SK-N-SH (cell line): ENCODE measurements around the gene SMYD3. TPM values are rescaled to one million over a fixed set of nuclear protein-coding genes. Genes with fewer than 3 reads are reported as not detected.

Source experiments
- CTCF ChIA-PET: fragments of 300-600, 350-600 bp; formaldehyde crosslinking; extraction: SDS; loops from one replicate; lab custom pipeline; 2021; lab: Yijun Ruan, JAX
- POLR2A ChIA-PET: fragments of 350-600 bp; sonication (Branson Sonifier 250); formaldehyde crosslinking; extraction: SDS; loops from one replicate; lab custom pipeline; 2020; ENCODE audit warnings: antibody characterized with exemption, inconsistent platforms; lab: Yijun Ruan, JAX
- DNase-seq: peaks from one replicate; pipeline ENCODE4 v3.0.0; 2012
- H2AFZ ChIP-seq: fragments of 200-600 bp; sonication (generic); 2 replicates; pipeline ENCODE4 v1.8.1; 2016; ENCODE audit warnings: antibody characterized with exemption, mild to moderate bottlenecking, low read depth
- H3F3A ChIP-seq: fragments of 200-600 bp; sonication (generic); replicated peaks from 2 replicates; pipeline ENCODE3; 2016; ENCODE audit warnings: antibody characterized with exemption, mild to moderate bottlenecking; ENCODE audit not compliant: insufficient read depth
- H3K27ac ChIP-seq, 2 experiments: fragments of 200-500 bp in 1 of 2; fragments of 200-600 bp in 1 of 2; sonication (Bioruptor generic) in 1 of 2; sonication (generic), shearing (Covaris generic) in 1 of 2; 2 replicates each; pipeline versions ENCODE4 v1.5.1 to v1.6.1; 2014 to 2016; ENCODE audit warnings: low read depth in 2 of 2, inconsistent platforms in 1 of 2, low read length in 1 of 2, mild to moderate bottlenecking in 1 of 2, mixed read lengths in 1 of 2
- H3K27me3 ChIP-seq: fragments of 200-600 bp; sonication (generic), shearing (Covaris generic); 2 replicates; pipeline ENCODE4 v1.6.1; 2016; ENCODE audit warnings: mixed run types; ENCODE audit not compliant: insufficient read depth
- H3K36me3 ChIP-seq, 2 experiments: fragments of 200-500 bp in 1 of 2; fragments of 200-600 bp in 1 of 2; sonication (Bioruptor generic) in 1 of 2; sonication (generic) in 1 of 2; replicated peaks in 1 of 2; 2 replicates each; pipeline versions ENCODE3 to v1.5.1; 2014 to 2016; ENCODE audit warnings: low read length in 1 of 2, mild to moderate bottlenecking in 1 of 2; ENCODE audit not compliant: insufficient read depth in 2 of 2, control insufficient read depth in 1 of 2
- H3K4me1 ChIP-seq, 2 experiments: fragments of 200-500 bp in 1 of 2; fragments of 200-600 bp in 1 of 2; sonication (Bioruptor generic) in 1 of 2; sonication (generic), shearing (Covaris generic) in 1 of 2; 2 replicates each; pipeline versions ENCODE4 v1.5.1 to v1.6.1; 2014 to 2016; ENCODE audit warnings: low read depth in 1 of 2, low read length in 1 of 2, mixed run types in 1 of 2; ENCODE audit not compliant: insufficient read depth in 2 of 2, control insufficient read depth in 1 of 2
- H3K4me2 ChIP-seq: fragments of 200-600 bp; sonication (generic), shearing (Covaris generic); 2 replicates; pipeline ENCODE4 v1.6.1; 2017; ENCODE audit warnings: mixed run types
- H3K4me3 ChIP-seq, 2 experiments: fragments of 200-500 bp in 1 of 2; fragments of 200-600 bp in 1 of 2; sonication (Bioruptor generic) in 1 of 2; sonication (generic), shearing (Covaris generic) in 1 of 2; 2 replicates each; pipeline versions ENCODE4 v1.5.1 to v1.8.1; 2014 to 2016; ENCODE audit warnings: low read depth in 2 of 2, inconsistent platforms in 1 of 2, low read length in 1 of 2, mild to moderate bottlenecking in 1 of 2, mixed read lengths in 1 of 2, moderate library complexity in 1 of 2
- H3K79me2 ChIP-seq: fragments of 200-600 bp; sonication (generic); 2 replicates; pipeline ENCODE4 v1.8.1; 2017; ENCODE audit warnings: mild to moderate bottlenecking; ENCODE audit not compliant: insufficient read depth
- H3K9ac ChIP-seq: fragments of 200-600 bp; sonication (generic); 2 replicates; pipeline ENCODE4 v1.6.1; 2017; ENCODE audit warnings: mixed run types
- H3K9me2 ChIP-seq: fragments of 200-600 bp; sonication (generic); 2 replicates; pipeline ENCODE4 v1.6.1; 2017; ENCODE audit warnings: mixed run types
- H3K9me3 ChIP-seq: fragments of 200-600 bp; sonication (generic); 2 replicates; pipeline ENCODE4 v1.6.1; 2017; ENCODE audit warnings: mixed run types, mild to moderate bottlenecking, moderate library complexity
- H4K20me1 ChIP-seq: fragments of 200-600 bp; sonication (generic); 2 replicates; pipeline ENCODE4 v1.6.1; 2017; ENCODE audit warnings: mild to moderate bottlenecking, mixed run types; ENCODE audit not compliant: insufficient read depth
- CHD2 ChIP-seq: fragments of 150-350 bp; IDR thresholded peaks from 2 replicates; pipeline ENCODE4 v1.6.1; 2018; ENCODE audit warnings: low read length; ENCODE audit not compliant: partially characterized antibody
- CTCF ChIP-seq: fragments of 200-600 bp; sonication (generic); IDR thresholded peaks from 2 replicates; pipeline ENCODE4 v1.6.1; 2017; ENCODE audit warnings: antibody characterized with exemption, mild to moderate bottlenecking, moderate library complexity
- ELF1 ChIP-seq: IDR thresholded peaks from 2 replicates; pipeline ENCODE4 v1.4.0; 2012
- EP300 ChIP-seq, 2 experiments: IDR thresholded peaks; 2 replicates each; pipeline versions ENCODE4 v1.4.0 to v1.6.1; 2012; ENCODE audit warnings: borderline replicate concordance in 1 of 2, low read depth in 1 of 2, low read length in 1 of 2
- FOXJ3 ChIP-seq: sonication (generic); formaldehyde crosslinking; IDR thresholded peaks from 2 replicates; pipeline ENCODE4 v1.5.1; 2020; ENCODE audit warnings: mild to moderate bottlenecking, missing genetic modification reagents
- FOXM1 ChIP-seq: IDR thresholded peaks from 2 replicates; pipeline ENCODE4 v1.4.0; 2012; ENCODE audit warnings: low read depth, mild to moderate bottlenecking
- GATA2 ChIP-seq: sonication (generic); formaldehyde crosslinking; IDR thresholded peaks from 2 replicates; pipeline ENCODE4 v1.5.0; 2020; ENCODE audit warnings: mild to moderate bottlenecking, missing genetic modification reagents
- MXI1 ChIP-seq: IDR thresholded peaks from 2 replicates; pipeline ENCODE4 v1.6.1; 2012; ENCODE audit warnings: mild to moderate bottlenecking, low read depth, low read length, improper control_type of control experiment
- NRF1 ChIP-seq: IDR thresholded peaks from 2 replicates; pipeline ENCODE4 v1.6.1; 2012; ENCODE audit warnings: low read depth, mild to moderate bottlenecking, low read length
- RXRA ChIP-seq: IDR thresholded peaks from 2 replicates; pipeline ENCODE4 v1.4.0; 2012; ENCODE audit warnings: low read depth, mild to moderate bottlenecking, borderline replicate concordance
- TCF12 ChIP-seq: IDR thresholded peaks from 2 replicates; pipeline ENCODE4 v1.4.0; 2012
- WGBS: methylation state at CpG from one replicate; pipeline ENCODE4 v1.1.6; 2017; ENCODE audit warnings: low lambda C conversion rate; 5-methylcytosine and 5-hydroxymethylcytosine counted together
- polyA plus RNA-seq, 3 experiments: library from polyadenylated mRNA; depleted of rRNA; stranded (reverse); fragments of >200 nt; gene quantifications; 2 replicates each; pipeline ENCODE4 v1.2.3, GENCODE V29; 2012
- TF ChIP-seq, protein P1 (sequence below): IDR thresholded peaks from 2 replicates; pipeline ENCODE4 v1.4.0; 2012; ENCODE audit warnings: low read depth, borderline replicate concordance
- TF ChIP-seq, protein P2 (sequence below): IDR thresholded peaks from 2 replicates; pipeline ENCODE4; 2012
- TF ChIP-seq, protein P3 (sequence below): IDR thresholded peaks from 2 replicates; pipeline ENCODE4 v1.4.0; 2012; ENCODE audit warnings: low read depth, borderline replicate concordance

The SMYD3 gene
- polyA plus RNA-seq, 1 of the 3 experiments (the other 2 are of a cell fraction) = 31.4 TPM

- Histone ChIP-seq H3F3A (no peaks in the 10 kb centered on the region), H3K9me2 (no peaks in the 10 kb centered on the region), H3K9ac (no peak overlapping the region), H3K4me2 (no peak overlapping the region), H3K9me3 (no peaks in the 10 kb centered on the region), H2AFZ (no peak overlapping the region), H3K4me1 (peaks cover 0 to 7% of the 10 kb centered on the region in 2 experiments; a peak in 2 of 4 replicates), H4K20me1 (no peaks in the 10 kb centered on the region), H3K27ac (no peak overlapping the region), H3K27me3 (no peaks in the 10 kb centered on the region), H3K36me3 (peaks cover 0 to 3% of the 10 kb centered on the region in 2 experiments), H3K79me2 (peaks cover 12% of the 10 kb centered on the region; the same call in 1 of the 2 replicates), H3K4me3 (no peak overlapping the region)
- TF ChIP-seq CTCF (no peak), RXRA (no peak), CHD2 (no peak), MXI1 (no peak), TCF12 (no peak), FOXJ3 (CRISPR knock-in tag) (no peak), EP300 (IDR thresholded peaks at IDR 0.05; ENCODE audit: borderline replicate concordance in 1 of 2, low read depth in 1 of 2, low read length in 1 of 2) (no peak), NRF1 (no peak), GATA2 (CRISPR knock-in tag) (no peak), FOXM1 (no peak), ELF1 (no peak)
- TF ChIP-seq, protein P1, sequence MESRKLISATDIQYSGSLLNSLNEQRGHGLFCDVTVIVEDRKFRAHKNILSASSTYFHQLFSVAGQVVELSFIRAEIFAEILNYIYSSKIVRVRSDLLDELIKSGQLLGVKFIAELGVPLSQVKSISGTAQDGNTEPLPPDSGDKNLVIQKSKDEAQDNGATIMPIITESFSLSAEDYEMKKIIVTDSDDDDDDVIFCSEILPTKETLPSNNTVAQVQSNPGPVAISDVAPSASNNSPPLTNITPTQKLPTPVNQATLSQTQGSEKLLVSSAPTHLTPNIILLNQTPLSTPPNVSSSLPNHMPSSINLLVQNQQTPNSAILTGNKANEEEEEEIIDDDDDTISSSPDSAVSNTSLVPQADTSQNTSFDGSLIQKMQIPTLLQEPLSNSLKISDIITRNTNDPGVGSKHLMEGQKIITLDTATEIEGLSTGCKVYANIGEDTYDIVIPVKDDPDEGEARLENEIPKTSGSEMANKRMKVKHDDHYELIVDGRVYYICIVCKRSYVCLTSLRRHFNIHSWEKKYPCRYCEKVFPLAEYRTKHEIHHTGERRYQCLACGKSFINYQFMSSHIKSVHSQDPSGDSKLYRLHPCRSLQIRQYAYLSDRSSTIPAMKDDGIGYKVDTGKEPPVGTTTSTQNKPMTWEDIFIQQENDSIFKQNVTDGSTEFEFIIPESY = no peak
- TF ChIP-seq, protein P2, sequence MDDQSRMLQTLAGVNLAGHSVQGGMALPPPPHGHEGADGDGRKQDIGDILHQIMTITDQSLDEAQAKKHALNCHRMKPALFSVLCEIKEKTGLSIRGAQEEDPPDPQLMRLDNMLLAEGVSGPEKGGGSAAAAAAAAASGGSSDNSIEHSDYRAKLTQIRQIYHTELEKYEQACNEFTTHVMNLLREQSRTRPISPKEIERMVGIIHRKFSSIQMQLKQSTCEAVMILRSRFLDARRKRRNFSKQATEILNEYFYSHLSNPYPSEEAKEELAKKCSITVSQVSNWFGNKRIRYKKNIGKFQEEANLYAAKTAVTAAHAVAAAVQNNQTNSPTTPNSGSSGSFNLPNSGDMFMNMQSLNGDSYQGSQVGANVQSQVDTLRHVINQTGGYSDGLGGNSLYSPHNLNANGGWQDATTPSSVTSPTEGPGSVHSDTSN = no peak
- TF ChIP-seq, protein P3, sequence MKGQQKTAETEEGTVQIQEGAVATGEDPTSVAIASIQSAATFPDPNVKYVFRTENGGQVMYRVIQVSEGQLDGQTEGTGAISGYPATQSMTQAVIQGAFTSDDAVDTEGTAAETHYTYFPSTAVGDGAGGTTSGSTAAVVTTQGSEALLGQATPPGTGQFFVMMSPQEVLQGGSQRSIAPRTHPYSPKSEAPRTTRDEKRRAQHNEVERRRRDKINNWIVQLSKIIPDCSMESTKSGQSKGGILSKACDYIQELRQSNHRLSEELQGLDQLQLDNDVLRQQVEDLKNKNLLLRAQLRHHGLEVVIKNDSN = no peak
- DNase-seq = no peak
- 92% methylated on average over 9 of the region's 26 CpGs for WGBS
- ChIA-PET CTCF (interaction anchor here (1.5 to 4.2 kb wide), 2 partner anchors 181 to 245 kb away, joined by 5 to 18 read pairs; no protein-coding TSS in a partner anchor), POLR2A (no interaction called here)
These were observed 2.0 kb upstream of the SMYD3 start for GRCh38 chr1:246508897-246509688.
